ENCODE data around the gene FAM76B.

GRCh38 chr11:95750101-95750500 is 39.5 kb downstream of the FAM76B start:
- TF ChIP-seq, protein P1, sequence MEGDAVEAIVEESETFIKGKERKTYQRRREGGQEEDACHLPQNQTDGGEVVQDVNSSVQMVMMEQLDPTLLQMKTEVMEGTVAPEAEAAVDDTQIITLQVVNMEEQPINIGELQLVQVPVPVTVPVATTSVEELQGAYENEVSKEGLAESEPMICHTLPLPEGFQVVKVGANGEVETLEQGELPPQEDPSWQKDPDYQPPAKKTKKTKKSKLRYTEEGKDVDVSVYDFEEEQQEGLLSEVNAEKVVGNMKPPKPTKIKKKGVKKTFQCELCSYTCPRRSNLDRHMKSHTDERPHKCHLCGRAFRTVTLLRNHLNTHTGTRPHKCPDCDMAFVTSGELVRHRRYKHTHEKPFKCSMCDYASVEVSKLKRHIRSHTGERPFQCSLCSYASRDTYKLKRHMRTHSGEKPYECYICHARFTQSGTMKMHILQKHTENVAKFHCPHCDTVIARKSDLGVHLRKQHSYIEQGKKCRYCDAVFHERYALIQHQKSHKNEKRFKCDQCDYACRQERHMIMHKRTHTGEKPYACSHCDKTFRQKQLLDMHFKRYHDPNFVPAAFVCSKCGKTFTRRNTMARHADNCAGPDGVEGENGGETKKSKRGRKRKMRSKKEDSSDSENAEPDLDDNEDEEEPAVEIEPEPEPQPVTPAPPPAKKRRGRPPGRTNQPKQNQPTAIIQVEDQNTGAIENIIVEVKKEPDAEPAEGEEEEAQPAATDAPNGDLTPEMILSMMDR (IDR thresholded peaks at IDR 0.05), result no peak
- TF ChIP-seq POLR2A (IDR thresholded peaks at IDR 0.05), result no peak

Measured in Peyer's patch (tissue), 4 donors.